Measurements from ENCODE around the gene PHC2. TPM values are rescaled to one million over a fixed set of nuclear protein-coding genes. Genes with fewer than 3 reads are reported as not detected.

PHC2 gene
- total and polyA plus RNA-seq, 8 donors: 21.8 to 62.1 (median 42.6) TPM

GRCh38 chr1:33372677-33373076 is 58.2 kb downstream of the PHC2 start:
- WGBS, 2 donors: 86 to 91% methylated on average over 4 of the region's 4 CpGs
- intact Hi-C loops (cut with DNase I): loop anchor here in 1 of 3 donors (10.0 kb wide), 2 partner anchors 92 to 148 kb away; no protein-coding TSS in a partner anchor
- no peaks in the 10 kb centered on the region for H3K27me3 ChIP-seq
- ATAC-seq (no peak), FAIRE-seq (no peak), DNase-seq (no peak)
- no peak overlapping the region for H3K4me3 ChIP-seq
- no peak overlapping the region for H3K27ac ChIP-seq
- no peak for TF ChIP-seq CTCF (IDR thresholded peaks at IDR 0.05)
- H3K9me3 ChIP-seq: no peaks in the 10 kb centered on the region
- H3K36me3 ChIP-seq: peaks cover 0 to 7% (median 0%) of the 10 kb centered on the region in 3 donors
- peaks cover 0 to 6% (median 0%) of the 10 kb centered on the region in 3 donors for H3K4me1 ChIP-seq

- Histone ChIP-seq H3K27me3 (no peaks in the 10 kb centered on the region), H3K27ac (no peak overlapping the region), H3K9me3 (no peaks in the 10 kb centered on the region), H3K4me3 (no peak overlapping the region), H3K4me1 (peaks cover 0 to 4% (median 0%) of the 10 kb centered on the region in 3 donors), H3K36me3 (peaks cover 0 to 7% (median 0%) of the 10 kb centered on the region in 3 donors)
- FAIRE-seq (no peak), ATAC-seq (no peak), DNase-seq (no peak)
- no peak for TF ChIP-seq CTCF (IDR thresholded peaks at IDR 0.05)
- WGBS, 2 donors: 93 to 95% methylated on average over 12 of the region's 12 CpGs
- intact Hi-C loops (cut with DNase I): loop anchor here in 1 of 3 donors (10.0 kb wide), 2 partner anchors 93 to 147 kb away; no protein-coding TSS in a partner anchor
These were observed 58.7 kb downstream of the PHC2 start for GRCh38 chr1:33372162-33372561.

GRCh38 chr1:33371334-33371733 is 59.6 kb downstream of the PHC2 start:
- no peak for FAIRE-seq
- whole genome bisulfite sequencing, 2 donors: 95% methylated on average over 9 of the region's 9 CpGs
- Histone ChIP-seq H3K27me3 (no peaks in the 10 kb centered on the region), H3K36me3 (peaks cover 0 to 7% (median 0%) of the 10 kb centered on the region in 3 donors), H3K4me3 (no peak overlapping the region), H3K9me3 (no peaks in the 10 kb centered on the region), H3K27ac (no peak overlapping the region), H3K4me1 (no peaks in the 10 kb centered on the region)
- no peak for DNase-seq
- ATAC-seq: no peak
- intact Hi-C loops (cut with DNase I): loop anchor here in 1 of 3 donors (10.0 kb wide), 2 partner anchors 93 to 147 kb away; no protein-coding TSS in a partner anchor
- no peak for TF ChIP-seq CTCF (IDR thresholded peaks at IDR 0.05)

GRCh38 chr1:33370827-33371226 is 60.1 kb downstream of the PHC2 start:
- intact Hi-C loops (cut with DNase I): loop anchor here in 1 of 3 donors (10.0 kb wide), 2 partner anchors 94 to 146 kb away; no protein-coding TSS in a partner anchor
- Histone ChIP-seq H3K27me3 (no peaks in the 10 kb centered on the region), H3K9me3 (no peaks in the 10 kb centered on the region), H3K4me3 (no peak overlapping the region), H3K4me1 (no peaks in the 10 kb centered on the region), H3K27ac (no peak overlapping the region), H3K36me3 (peaks cover 0 to 7% (median 0%) of the 10 kb centered on the region in 3 donors)
- 92 to 93% methylated on average over 5 of the region's 5 CpGs for WGBS, 2 donors
- FAIRE-seq (no peak), DNase-seq (no peak), ATAC-seq (no peak)
- TF ChIP-seq CTCF (IDR thresholded peaks at IDR 0.05): no peak

- ATAC-seq (peak in 2 of 4 donors; percentile 39 to 42), DNase-seq (no peak), FAIRE-seq (no peak)
- WGBS, 2 donors: 48 to 55% methylated on average over 4 of the region's 4 CpGs
- no peaks in the 10 kb centered on the region for H3K9me3 ChIP-seq
- no peaks in the 10 kb centered on the region for H3K27me3 ChIP-seq
- no peak overlapping the region for H3K27ac ChIP-seq
- no peaks in the 10 kb centered on the region for H3K4me1 ChIP-seq
- no peak for TF ChIP-seq CTCF (IDR thresholded peaks at IDR 0.05)
- intact Hi-C loops (cut with DNase I): loop anchor here in 1 of 3 donors (10.0 kb wide), 2 partner anchors 94 to 146 kb away; no protein-coding TSS in a partner anchor
- H3K36me3 ChIP-seq: peaks cover 0 to 7% (median 0%) of the 10 kb centered on the region in 3 donors
- H3K4me3 ChIP-seq: no peak overlapping the region
These were observed 60.6 kb downstream of the PHC2 start for GRCh38 chr1:33370301-33370700.
